ENCODE results near the gene SLC52A3. TPM values are rescaled to one million over a fixed set of nuclear protein-coding genes. Genes with fewer than 3 reads are reported as not detected.

SLC52A3 gene
- total RNA-seq, 2 donors from 2014 or later, result 15.6 to 19.7 TPM

DNA sequence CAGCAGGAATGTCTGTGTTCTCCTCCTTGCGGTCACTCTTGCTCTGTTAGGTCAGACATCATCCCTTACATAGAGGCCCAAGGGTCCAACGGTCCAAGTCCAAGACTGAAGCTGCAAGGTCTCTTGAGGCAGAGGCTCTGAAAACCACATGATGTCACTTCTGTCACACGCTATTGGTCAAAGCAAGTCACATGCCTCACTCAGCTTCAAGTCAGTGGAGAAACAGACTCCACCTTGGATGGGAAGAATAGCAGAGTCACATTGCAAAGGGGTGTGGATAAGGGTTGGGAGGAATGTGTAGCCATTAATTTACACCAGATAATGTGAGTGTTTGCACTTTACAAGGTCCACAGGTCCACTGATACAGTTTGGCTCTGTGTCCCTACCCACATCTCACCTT is 17.5 kb downstream of the SLC52A3 start:
- no peak for DNase-seq
- no peak overlapping the region for H3K27ac ChIP-seq
- no peaks in the 10 kb centered on the region for H3K9me3 ChIP-seq
- no peaks in the 10 kb centered on the region for H3K27me3 ChIP-seq
- H3K4me3 ChIP-seq, result no peak overlapping the region
- intact Hi-C loops (cut with DNase I), result no loop called here
- no peaks in the 10 kb centered on the region for H3K36me3 ChIP-seq
- no peaks in the 10 kb centered on the region for H3K4me1 ChIP-seq
- no peak overlapping the region for H3K9ac ChIP-seq (ENCODE audit: low read depth in 2 of 2, low read length in 2 of 2)
- TF ChIP-seq, protein P1, sequence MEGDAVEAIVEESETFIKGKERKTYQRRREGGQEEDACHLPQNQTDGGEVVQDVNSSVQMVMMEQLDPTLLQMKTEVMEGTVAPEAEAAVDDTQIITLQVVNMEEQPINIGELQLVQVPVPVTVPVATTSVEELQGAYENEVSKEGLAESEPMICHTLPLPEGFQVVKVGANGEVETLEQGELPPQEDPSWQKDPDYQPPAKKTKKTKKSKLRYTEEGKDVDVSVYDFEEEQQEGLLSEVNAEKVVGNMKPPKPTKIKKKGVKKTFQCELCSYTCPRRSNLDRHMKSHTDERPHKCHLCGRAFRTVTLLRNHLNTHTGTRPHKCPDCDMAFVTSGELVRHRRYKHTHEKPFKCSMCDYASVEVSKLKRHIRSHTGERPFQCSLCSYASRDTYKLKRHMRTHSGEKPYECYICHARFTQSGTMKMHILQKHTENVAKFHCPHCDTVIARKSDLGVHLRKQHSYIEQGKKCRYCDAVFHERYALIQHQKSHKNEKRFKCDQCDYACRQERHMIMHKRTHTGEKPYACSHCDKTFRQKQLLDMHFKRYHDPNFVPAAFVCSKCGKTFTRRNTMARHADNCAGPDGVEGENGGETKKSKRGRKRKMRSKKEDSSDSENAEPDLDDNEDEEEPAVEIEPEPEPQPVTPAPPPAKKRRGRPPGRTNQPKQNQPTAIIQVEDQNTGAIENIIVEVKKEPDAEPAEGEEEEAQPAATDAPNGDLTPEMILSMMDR (IDR thresholded peaks at IDR 0.05), result no peak

DNA sequence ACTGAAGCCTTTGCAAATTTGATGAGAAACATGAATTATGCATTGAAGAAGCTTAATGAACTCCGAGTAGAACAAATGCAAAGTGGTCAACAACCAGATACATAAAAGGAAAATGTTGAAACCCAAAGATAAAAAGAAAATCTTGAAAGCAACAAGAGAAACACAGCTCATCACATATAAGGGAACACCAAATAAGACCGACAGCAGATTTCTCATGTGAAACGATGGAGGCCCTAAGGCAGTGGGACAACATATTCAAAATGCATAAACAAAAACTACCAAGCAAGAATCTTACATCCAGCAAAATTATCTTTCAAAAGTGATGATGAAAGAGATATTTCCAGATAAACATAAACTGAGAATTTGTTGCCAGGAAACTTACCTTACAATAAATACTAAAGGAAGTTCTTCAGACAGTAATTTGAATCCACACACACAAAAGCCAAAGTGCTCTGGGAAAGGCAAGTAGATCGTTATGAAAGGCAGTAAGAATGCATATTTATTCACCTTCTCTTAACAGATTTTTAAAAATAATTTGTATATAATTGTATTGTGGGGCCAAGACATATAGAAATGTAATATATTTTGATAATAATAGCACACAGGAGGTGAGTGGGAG is 22.5 kb downstream of the SLC52A3 start:
- no peaks in the 10 kb centered on the region for H3K36me3 ChIP-seq
- H3K9me3 ChIP-seq, result no peaks in the 10 kb centered on the region
- no peaks in the 10 kb centered on the region for H3K4me1 ChIP-seq
- H3K27ac ChIP-seq, result no peak overlapping the region
- no peaks in the 10 kb centered on the region for H3K27me3 ChIP-seq
- no peak overlapping the region for H3K4me3 ChIP-seq
- intact Hi-C loops (cut with DNase I), result no loop called here
- DNase-seq, result no peak
- TF ChIP-seq, protein P1 (IDR thresholded peaks at IDR 0.05), result no peak
- no peak overlapping the region for H3K9ac ChIP-seq (ENCODE audit: low read depth in 2 of 2, low read length in 2 of 2)

DNA sequence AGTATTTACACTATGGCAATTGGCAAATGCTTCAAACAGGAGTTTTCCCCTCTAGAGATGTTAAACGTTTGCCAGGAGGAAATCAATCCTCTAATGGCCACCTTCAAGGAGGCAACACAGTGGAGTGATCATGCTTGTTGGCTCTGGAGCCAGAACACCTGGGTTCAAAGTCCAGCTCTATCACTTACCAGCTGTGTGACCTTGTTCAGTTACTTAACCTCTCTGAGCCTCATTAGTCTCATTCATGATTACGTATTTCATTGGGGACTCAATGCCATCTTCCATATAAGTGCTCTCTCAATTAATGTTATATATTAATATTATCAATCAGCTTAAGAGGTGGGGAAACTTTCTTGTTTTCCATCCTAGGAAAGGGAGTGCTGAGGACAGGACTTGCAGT is 26.1 kb downstream of the SLC52A3 start:
- H3K9ac ChIP-seq (ENCODE audit: low read depth in 2 of 2, low read length in 2 of 2), result no peak overlapping the region
- H3K4me1 ChIP-seq, result no peaks in the 10 kb centered on the region
- intact Hi-C loops (cut with DNase I), result no loop called here
- no peak overlapping the region for H3K27ac ChIP-seq
- no peaks in the 10 kb centered on the region for H3K36me3 ChIP-seq
- TF ChIP-seq, protein P1 (IDR thresholded peaks at IDR 0.05), result no peak
- H3K4me3 ChIP-seq, result no peak overlapping the region
- no peaks in the 10 kb centered on the region for H3K27me3 ChIP-seq
- DNase-seq, result no peak
- H3K9me3 ChIP-seq, result no peaks in the 10 kb centered on the region

DNA sequence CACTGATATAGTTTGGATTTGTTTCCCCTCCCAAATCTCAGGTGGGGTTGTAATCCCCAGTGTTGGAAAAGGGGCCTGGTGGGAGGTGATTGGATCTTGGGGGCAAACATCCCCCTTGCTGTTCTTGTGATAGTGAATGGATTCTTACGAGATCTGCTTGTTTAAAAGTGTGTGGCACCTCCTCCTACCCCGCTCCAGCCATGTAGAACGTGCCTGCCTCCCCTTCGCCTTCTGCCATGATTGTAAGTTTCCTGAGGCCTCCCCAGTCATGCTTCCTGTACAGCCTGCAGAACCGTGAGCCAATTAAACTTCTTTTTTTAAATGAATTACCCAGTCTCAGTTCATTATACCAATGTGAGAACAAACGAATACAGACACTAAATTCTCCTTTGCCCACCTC is 26.7 kb downstream of the SLC52A3 start:
- intact Hi-C loops (cut with DNase I), result no loop called here
- TF ChIP-seq, protein P1 (IDR thresholded peaks at IDR 0.05), result no peak
- no peak overlapping the region for H3K27ac ChIP-seq

DNA sequence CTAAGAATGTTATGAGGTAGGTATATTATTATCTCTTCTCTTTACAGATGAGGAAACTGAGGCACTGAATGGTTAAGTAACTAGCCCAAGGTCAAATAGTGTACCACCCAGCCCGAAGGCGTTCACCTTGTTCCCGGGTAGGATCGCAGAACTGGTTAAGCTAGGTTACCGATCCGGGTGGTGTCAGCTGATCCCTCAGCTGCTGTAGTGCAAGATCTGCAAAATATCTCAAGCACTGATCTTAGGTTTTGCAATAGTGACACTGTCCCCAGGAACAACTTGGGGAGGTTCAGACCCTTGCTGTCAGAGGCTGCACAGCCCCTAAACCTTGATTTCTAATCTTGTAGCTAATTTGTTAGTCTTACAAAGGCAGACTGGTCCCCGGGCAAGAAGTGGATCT is 28.1 kb downstream of the SLC52A3 start:
- H3K36me3 ChIP-seq, result no peaks in the 10 kb centered on the region
- intact Hi-C loops (cut with DNase I), result no loop called here

More for the DNA sequence above, 26.7 kb downstream of the SLC52A3 start:
- no peak overlapping the region for H3K9ac ChIP-seq (ENCODE audit: low read depth in 2 of 2, low read length in 2 of 2)
- H3K36me3 ChIP-seq, result no peaks in the 10 kb centered on the region
- no peaks in the 10 kb centered on the region for H3K27me3 ChIP-seq
- H3K4me3 ChIP-seq, result no peak overlapping the region
- no peaks in the 10 kb centered on the region for H3K4me1 ChIP-seq
- no peaks in the 10 kb centered on the region for H3K9me3 ChIP-seq
- no peak for DNase-seq

More for the DNA sequence above, 28.1 kb downstream of the SLC52A3 start:
- H3K27ac ChIP-seq, result no peak overlapping the region
- no peaks in the 10 kb centered on the region for H3K27me3 ChIP-seq
- H3K4me1 ChIP-seq, result no peaks in the 10 kb centered on the region
- H3K4me3 ChIP-seq, result no peak overlapping the region
- TF ChIP-seq, protein P1 (IDR thresholded peaks at IDR 0.05), result no peak
- no peak overlapping the region for H3K9ac ChIP-seq (ENCODE audit: low read depth in 2 of 2, low read length in 2 of 2)
- no peaks in the 10 kb centered on the region for H3K9me3 ChIP-seq
- no peak for DNase-seq
